HCT116 (cell line): ENCODE data around the gene TOLLIP.

Experiments
- CTCF ChIP-seq, 3 experiments: fragments of 200-600 bp in 1 of 3; sonication (generic) in 1 of 3; IDR thresholded peaks in 2 of 3; conservative IDR thresholded peaks in 1 of 3; 2 replicates each; pipeline ENCODE4 v1.5.1; 2012 to 2017; ENCODE audit warnings: low read depth in 2 of 3, low read length in 2 of 3, antibody characterized with exemption in 1 of 3, borderline replicate concordance in 1 of 3, control low read depth in 1 of 3, mild to moderate bottlenecking in 1 of 3, mixed read lengths in 1 of 3, mixed run types in 1 of 3, moderate library complexity in 1 of 3; ENCODE audit not compliant: insufficient read depth in 1 of 3
- EZH2 ChIP-seq: fragments of 200-600 bp; sonication (generic); IDR thresholded peaks from 2 replicates; pipeline ENCODE4 v1.6.1; 2017; ENCODE audit warnings: antibody characterized with exemption, mixed run types
- JUND ChIP-seq: IDR thresholded peaks from 2 replicates; pipeline ENCODE4 v1.6.1; 2012
- POLR2A ChIP-seq: IDR thresholded peaks from 2 replicates; pipeline ENCODE4 v1.7.0; 2011; ENCODE audit warnings: borderline replicate concordance; ENCODE audit not compliant: insufficient read depth, insufficient read length; ENCODE audit errors: extremely low read depth
- SP1 ChIP-seq: IDR thresholded peaks from 2 replicates; pipeline ENCODE4 v1.6.1; 2012; ENCODE audit warnings: low read depth
- ZFX ChIP-seq: fragments of 450-650 bp; IDR thresholded peaks from 2 replicates; pipeline ENCODE4 v1.6.1; 2017
- ZNF274 ChIP-seq: fragments of 200-500 bp; sonication (Bioruptor generic); IDR thresholded peaks from 2 replicates; pipeline ENCODE4 v1.6.1; 2014; ENCODE audit warnings: mild to moderate bottlenecking, low read depth, low read length, inconsistent platforms

GRCh38 chr11:1228921-1229451 lies 80.4 kb downstream of the TOLLIP start:
- TF ChIP-seq CTCF (IDR thresholded peaks at IDR 0.05 in 2 of 3, conservative IDR thresholded peaks at IDR 0.05 in 1 of 3; ENCODE audit: borderline replicate concordance in 1 of 3, insufficient read depth in 1 of 3, low read depth in 2 of 3, low read length in 2 of 3) (no peak), ZNF274 (no peak), POLR2A (no peak), EZH2 (no peak), SP1 (no peak), JUND (no peak), ZFX (no peak)
